Keratinocyte (primary cell): Measurements from ENCODE around the gene TDRD9. TPM values are rescaled to one million over a fixed set of nuclear protein-coding genes. Genes with fewer than 3 reads are reported as not detected.

ENCODE experiments used
- DNase-seq: peaks from one replicate; pipeline ENCODE4 v3.0.0-alpha.2; 2011; ENCODE audit warnings: low read depth, missing footprints, low spot score
- FAIRE-seq: peaks from 2 replicates; lab custom pipeline; 2011; peaks lifted over from hg19 to GRCh38; lab: Jason Lieb, UNC
- H2AFZ ChIP-seq: 2 replicates; pipeline ENCODE4 v1.6.0; 2012; ENCODE audit warnings: low read length, control low read depth, inconsistent platforms; ENCODE audit not compliant: control insufficient read depth
- H3K27ac ChIP-seq: 2 replicates; pipeline ENCODE4 v1.5.1; 2011; ENCODE audit warnings: low read length; ENCODE audit not compliant: control insufficient read depth, insufficient read depth
- H3K27me3 ChIP-seq: 3 replicates; pipeline ENCODE4 v1.6.0; 2011; ENCODE audit warnings: low read length; ENCODE audit not compliant: control insufficient read depth, insufficient read depth; ENCODE audit errors: extremely low read depth
- H3K36me3 ChIP-seq, 2 experiments: 2 replicates in 1 of 2; 3 replicates in 1 of 2; pipeline ENCODE4 v1.5.1; 2011; ENCODE audit warnings: low read length in 2 of 2, mild to moderate bottlenecking in 1 of 2; ENCODE audit not compliant: control insufficient read depth in 2 of 2, insufficient read depth in 2 of 2; ENCODE audit errors: extremely low read depth in 1 of 2
- H3K4me1 ChIP-seq: 3 replicates; pipeline ENCODE4 v1.5.1; 2011; ENCODE audit warnings: low read length; ENCODE audit not compliant: control insufficient read depth, insufficient read depth; ENCODE audit errors: extremely low read depth
- H3K4me2 ChIP-seq: 3 replicates; pipeline ENCODE4 v1.6.0; 2011; ENCODE audit warnings: low read depth, low read length; ENCODE audit not compliant: control insufficient read depth, insufficient read depth; ENCODE audit errors: extremely low read depth
- H3K4me3 ChIP-seq, 3 experiments: fragments of 200-600 bp in 1 of 3; sonication (generic) in 1 of 3; 2 replicates in 2 of 3; 3 replicates in 1 of 3; pipeline ENCODE4 v1.5.1; 2011 to 2016; ENCODE audit warnings: low read length in 3 of 3, mild to moderate bottlenecking in 3 of 3, control low read depth in 2 of 3, inconsistent platforms in 1 of 3, low read depth in 1 of 3, mixed read lengths in 1 of 3, mixed run types in 1 of 3, moderate library complexity in 1 of 3; ENCODE audit not compliant: control insufficient read depth in 2 of 3, insufficient read depth in 2 of 3; ENCODE audit errors: extremely low read depth in 1 of 3
- H3K79me2 ChIP-seq: 2 replicates; pipeline ENCODE4 v1.6.0; 2012; ENCODE audit warnings: low read length; ENCODE audit not compliant: control insufficient read depth, insufficient read depth
- H3K9ac ChIP-seq: 3 replicates; pipeline ENCODE4 v1.6.0; 2011; ENCODE audit warnings: low read length; ENCODE audit not compliant: control insufficient read depth, insufficient read depth; ENCODE audit errors: extremely low read depth
- H3K9me1 ChIP-seq: 3 replicates; pipeline ENCODE4 v1.6.0; 2011; ENCODE audit warnings: low read length; ENCODE audit not compliant: control insufficient read depth, insufficient read depth; ENCODE audit errors: extremely low read depth
- H3K9me3 ChIP-seq: 2 replicates; pipeline ENCODE4 v1.5.1; 2012; ENCODE audit warnings: low read depth, low read length; ENCODE audit not compliant: control insufficient read depth
- H4K20me1 ChIP-seq: 3 replicates; pipeline ENCODE4 v1.6.0; 2011; ENCODE audit warnings: low read length; ENCODE audit not compliant: control insufficient read depth, insufficient read depth; ENCODE audit errors: extremely low read depth
- EZH2 ChIP-seq: IDR thresholded peaks from one replicate; pipeline ENCODE4 v1.6.1; 2012; ENCODE audit warnings: inconsistent platforms, mild to moderate bottlenecking, low read length, moderate library complexity
- dilution Hi-C: fragments of 300-500 bp; cut with MboI; formaldehyde crosslinking; loops from one replicate; pipeline ENCODE4 v1.7.0; 2020; ENCODE audit warnings: low sequenced_read_pairs; ENCODE audit not compliant: extremely low pct_ligation_motif_present
- polyA plus RNA-seq, 5 experiments: library from polyadenylated mRNA; depleted of rRNA in 3 of 5; stranded (reverse) in 3 of 5; stranded (forward) in 1 of 5; unstranded in 1 of 5; fragments of >200 nt; gene quantifications; 1 replicate in 1 of 5; 2 replicates in 3 of 5; 3 replicates in 1 of 5; pipeline versions ENCODE4 v1.2.1 to v1.2.3, GENCODE V29; 2011 to 2012; ENCODE audit warnings: missing spikeins in 2 of 5, low read depth in 1 of 5, low replicate concordance in 1 of 5
- TF ChIP-seq, protein P1 (sequence below), 3 experiments: IDR thresholded peaks in 1 of 3; conservative IDR thresholded peaks in 1 of 3; optimal IDR thresholded peaks in 1 of 3; 2 replicates in 2 of 3; 3 replicates in 1 of 3; pipeline versions ENCODE3 to v1.5.1; 2011; ENCODE audit warnings: low read length in 3 of 3, mild to moderate bottlenecking in 3 of 3, moderate library complexity in 2 of 3, control low read depth in 1 of 3, inconsistent platforms in 1 of 3; ENCODE audit not compliant: insufficient read depth in 2 of 3; ENCODE audit errors: extremely low read depth in 1 of 3

TDRD9 gene
- polyA plus RNA-seq, 1 donor (not counting 4 experiments of a cell fraction or from before 2014, with no cell fraction given), result 0.10 TPM

DNA sequence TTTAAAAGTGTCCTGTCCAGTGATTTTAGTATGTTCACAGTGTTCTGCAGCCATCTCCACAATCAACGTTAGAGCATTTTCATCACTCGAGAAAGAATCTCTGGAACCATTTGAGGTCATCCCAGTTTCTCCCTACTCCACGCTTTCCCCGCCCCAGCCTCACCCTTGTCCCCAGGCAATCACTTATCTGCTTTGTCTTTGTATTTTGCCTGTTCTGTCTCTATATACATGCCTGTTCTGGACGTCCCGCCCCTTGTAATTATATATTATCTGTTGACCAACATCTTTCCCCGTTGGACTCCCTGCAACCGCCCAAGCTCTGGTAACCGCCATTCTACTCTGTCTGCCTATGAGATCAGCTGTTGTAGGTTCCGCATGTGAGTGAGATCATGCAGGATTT, 135.7 kb downstream of the TDRD9 start:
- FAIRE-seq (no peak), DNase-seq (no peak)
- no peak for TF ChIP-seq EZH2
- TF ChIP-seq, protein P1, sequence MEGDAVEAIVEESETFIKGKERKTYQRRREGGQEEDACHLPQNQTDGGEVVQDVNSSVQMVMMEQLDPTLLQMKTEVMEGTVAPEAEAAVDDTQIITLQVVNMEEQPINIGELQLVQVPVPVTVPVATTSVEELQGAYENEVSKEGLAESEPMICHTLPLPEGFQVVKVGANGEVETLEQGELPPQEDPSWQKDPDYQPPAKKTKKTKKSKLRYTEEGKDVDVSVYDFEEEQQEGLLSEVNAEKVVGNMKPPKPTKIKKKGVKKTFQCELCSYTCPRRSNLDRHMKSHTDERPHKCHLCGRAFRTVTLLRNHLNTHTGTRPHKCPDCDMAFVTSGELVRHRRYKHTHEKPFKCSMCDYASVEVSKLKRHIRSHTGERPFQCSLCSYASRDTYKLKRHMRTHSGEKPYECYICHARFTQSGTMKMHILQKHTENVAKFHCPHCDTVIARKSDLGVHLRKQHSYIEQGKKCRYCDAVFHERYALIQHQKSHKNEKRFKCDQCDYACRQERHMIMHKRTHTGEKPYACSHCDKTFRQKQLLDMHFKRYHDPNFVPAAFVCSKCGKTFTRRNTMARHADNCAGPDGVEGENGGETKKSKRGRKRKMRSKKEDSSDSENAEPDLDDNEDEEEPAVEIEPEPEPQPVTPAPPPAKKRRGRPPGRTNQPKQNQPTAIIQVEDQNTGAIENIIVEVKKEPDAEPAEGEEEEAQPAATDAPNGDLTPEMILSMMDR (optimal IDR thresholded peaks at IDR 0.05 in 1 of 3, IDR thresholded peaks at IDR 0.05 in 1 of 3, conservative IDR thresholded peaks at IDR 0.05 in 1 of 3; ENCODE audit: extremely low read depth in 1 of 3, insufficient read depth in 2 of 3, low read length in 3 of 3), result no peak
- H4K20me1 ChIP-seq, result no peaks in the 10 kb centered on the region
- peaks cover 7% of the 10 kb centered on the region for H3K27me3 ChIP-seq
- no peaks in the 10 kb centered on the region for H3K79me2 ChIP-seq
- H3K36me3 ChIP-seq, result no peaks in the 10 kb centered on the region
- H2AFZ ChIP-seq, result no peak overlapping the region
- no peak overlapping the region for H3K27ac ChIP-seq
- dilution Hi-C loops, result no loop called here
- no peaks in the 10 kb centered on the region for H3K9me1 ChIP-seq
- no peak overlapping the region for H3K4me3 ChIP-seq
- no peak overlapping the region for H3K4me2 ChIP-seq
- H3K9ac ChIP-seq, result no peak overlapping the region
- no peaks in the 10 kb centered on the region for H3K4me1 ChIP-seq
- no peaks in the 10 kb centered on the region for H3K9me3 ChIP-seq

DNA sequence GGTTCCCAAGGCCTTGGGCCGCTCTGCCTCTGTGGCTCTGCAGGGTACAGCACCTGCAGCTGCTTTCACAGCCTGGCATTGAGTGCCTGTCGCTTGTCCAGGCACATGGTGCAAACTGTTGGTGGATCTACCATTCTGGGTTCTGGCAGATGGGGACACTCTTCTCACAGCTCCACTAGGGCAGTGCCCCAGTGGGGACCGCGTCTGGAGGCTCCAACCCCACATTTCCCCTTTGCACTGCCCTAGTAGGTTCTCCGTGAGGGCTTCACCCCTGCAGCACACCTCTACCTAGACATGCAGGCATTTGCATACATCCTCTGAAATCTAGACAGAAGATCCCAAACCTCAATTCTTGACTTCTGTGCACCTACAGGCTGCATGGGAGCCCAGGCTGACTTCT, 138.0 kb downstream of the TDRD9 start:
- no peak for FAIRE-seq
- H2AFZ ChIP-seq, result no peak overlapping the region
- H3K4me1 ChIP-seq, result no peaks in the 10 kb centered on the region
- H3K4me2 ChIP-seq, result no peak overlapping the region
- H3K27me3 ChIP-seq, result peaks cover 7% of the 10 kb centered on the region
- no peak overlapping the region for H3K9ac ChIP-seq
- no peaks in the 10 kb centered on the region for H3K79me2 ChIP-seq
- dilution Hi-C loops, result no loop called here
- H3K4me3 ChIP-seq, result no peak overlapping the region
- DNase-seq, result no peak
- no peaks in the 10 kb centered on the region for H3K9me1 ChIP-seq
- H3K27ac ChIP-seq, result no peak overlapping the region
- H3K9me3 ChIP-seq, result no peaks in the 10 kb centered on the region
- TF ChIP-seq EZH2, result no peak
- TF ChIP-seq, protein P1 (optimal IDR thresholded peaks at IDR 0.05 in 1 of 3, IDR thresholded peaks at IDR 0.05 in 1 of 3, conservative IDR thresholded peaks at IDR 0.05 in 1 of 3; ENCODE audit: extremely low read depth in 1 of 3, insufficient read depth in 2 of 3, low read length in 3 of 3), result no peak
- no peaks in the 10 kb centered on the region for H4K20me1 ChIP-seq
- no peaks in the 10 kb centered on the region for H3K36me3 ChIP-seq
